Hair follicle dermal papilla cell (primary cell): ENCODE data around the gene HAPSTR1. TPM values are rescaled to one million over a fixed set of nuclear protein-coding genes. Genes with fewer than 3 reads are reported as not detected.

ENCODE experiments used
- total RNA-seq: library from RNA; depleted of rRNA; stranded (reverse); fragments of >200 nt; gene quantifications from 2 replicates; pipeline ENCODE4 v1.2.3, GENCODE V29; 2012

The HAPSTR1 gene
- total RNA-seq = 82.6 and 107 TPM in 2 replicates

GRCh38 chr16:9090960-9091866 lies at the start of gene HAPSTR1:
TSS of gene HAPSTR1 (plus strand) at chr16:9091644. CDS start at chr16:9092045, 401 bp downstream.

Other genes starting within 250 kb of the HAPSTR1 start
- 53.2 and 89.0 TPM in 2 replicates for gene CARHSP1, start 222.6 kb upstream of the HAPSTR1 start, total RNA-seq
- gene LITAFD, start 209.3 kb upstream of the HAPSTR1 start, total RNA-seq = not detected in 2 replicates
- 46.6 and 55.8 TPM in 2 replicates for gene USP7, start 127.7 kb upstream of the HAPSTR1 start, total RNA-seq